Measurements from ENCODE around the gene PRSS23.

PRSS23 gene

GRCh38 chr11:86848132-86848531 lies 47.8 kb downstream of the PRSS23 start:
- no peak for DNase-seq (ENCODE audit: low read depth, low spot score)
- H3K9me3 ChIP-seq (ENCODE audit: insufficient read depth, low read length): no peaks in the 10 kb centered on the region
- no peaks in the 10 kb centered on the region for H3K36me3 ChIP-seq (ENCODE audit: insufficient read depth, insufficient read length, low read length)
- H3K4me1 ChIP-seq (ENCODE audit: insufficient read depth, insufficient read length): no peaks in the 10 kb centered on the region
- H3K9ac ChIP-seq (ENCODE audit: insufficient read length, low read depth): no peak overlapping the region
- TF ChIP-seq ZNF274 (IDR thresholded peaks at IDR 0.05; ENCODE audit: low read depth, low read length) (no peak), YY1 (IDR thresholded peaks at IDR 0.05; ENCODE audit: insufficient read depth, insufficient read length) (no peak), SUZ12 (IDR thresholded peaks at IDR 0.05; ENCODE audit: extremely low read depth, insufficient read depth, insufficient read length) (no peak)
- H3K27me3 ChIP-seq (ENCODE audit: insufficient read depth, insufficient read length): no peaks in the 10 kb centered on the region
- no peak overlapping the region for H3K4me3 ChIP-seq (ENCODE audit: insufficient read length, low read depth)

GRCh38 chr11:86849679-86850078 lies 49.3 kb downstream of the PRSS23 start:
- no peaks in the 10 kb centered on the region for H3K36me3 ChIP-seq (ENCODE audit: insufficient read depth, insufficient read length, low read length)
- H3K4me3 ChIP-seq (ENCODE audit: insufficient read length, low read depth): no peak overlapping the region
- TF ChIP-seq SUZ12 (IDR thresholded peaks at IDR 0.05; ENCODE audit: extremely low read depth, insufficient read depth, insufficient read length) (no peak), YY1 (IDR thresholded peaks at IDR 0.05; ENCODE audit: insufficient read depth, insufficient read length) (no peak), ZNF274 (IDR thresholded peaks at IDR 0.05; ENCODE audit: low read depth, low read length) (no peak)
- H3K27me3 ChIP-seq (ENCODE audit: insufficient read depth, insufficient read length): no peaks in the 10 kb centered on the region
- no peak overlapping the region for H3K9ac ChIP-seq (ENCODE audit: insufficient read length, low read depth)
- no peaks in the 10 kb centered on the region for H3K4me1 ChIP-seq (ENCODE audit: insufficient read depth, insufficient read length)
- H3K9me3 ChIP-seq (ENCODE audit: insufficient read depth, low read length): no peaks in the 10 kb centered on the region
- no peak for DNase-seq (ENCODE audit: low read depth, low spot score)

All from NT2/D1 (cell line).